Hematopoietic multipotent progenitor cell treated with erythropoietin and hydrocortisone succinate and interleukin-3 and kit ligand, for 4 days (in vitro differentiated cells): ENCODE data around the gene ADAMTS14.

Experiments
- DNase-seq: peaks from one replicate; pipeline ENCODE4 v3.0.0-alpha.2; 2015

ADAMTS14 gene

DNA sequence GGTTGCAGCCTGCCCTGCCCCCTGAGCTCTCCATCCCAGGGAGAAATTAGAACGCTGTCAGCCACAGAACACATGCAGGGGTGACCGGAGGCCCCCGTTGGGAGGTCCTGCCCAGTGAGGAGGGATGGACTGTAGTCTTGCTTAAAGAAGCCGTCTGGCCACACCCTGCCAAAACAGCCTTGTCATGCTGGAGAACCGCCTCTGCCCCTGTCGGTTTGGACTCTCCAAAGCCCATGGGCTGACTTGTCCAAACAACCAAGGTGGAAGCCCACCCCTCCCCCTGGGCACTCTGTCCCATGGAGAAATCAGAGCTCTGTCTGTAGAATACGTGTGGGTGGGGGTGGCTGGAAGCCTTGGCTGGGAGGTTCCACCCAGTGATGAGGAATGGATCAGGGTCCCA lies 125.5 kb downstream of the ADAMTS14 start:
- no peak for DNase-seq

DNA sequence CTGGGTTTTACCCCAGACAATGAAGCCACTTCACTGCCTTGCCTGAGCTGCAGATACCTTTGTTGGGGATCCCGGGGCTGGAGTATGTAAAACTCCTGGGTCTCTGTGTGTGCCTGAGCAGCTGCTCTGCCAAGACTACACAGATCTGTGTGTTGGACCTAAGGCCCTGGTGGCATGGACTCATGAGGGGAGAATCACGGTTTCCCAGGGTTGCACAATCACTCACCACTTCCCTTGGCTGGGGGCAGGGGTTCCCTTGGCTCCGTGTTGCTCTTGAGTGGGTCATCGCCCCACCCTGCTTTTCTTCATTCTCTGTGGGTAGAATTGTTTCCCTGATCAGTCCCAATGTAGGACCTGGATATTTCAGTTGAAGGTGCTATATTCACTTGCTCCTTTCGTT lies 126.8 kb downstream of the ADAMTS14 start:
- peak; percentile 33 for DNase-seq

DNA sequence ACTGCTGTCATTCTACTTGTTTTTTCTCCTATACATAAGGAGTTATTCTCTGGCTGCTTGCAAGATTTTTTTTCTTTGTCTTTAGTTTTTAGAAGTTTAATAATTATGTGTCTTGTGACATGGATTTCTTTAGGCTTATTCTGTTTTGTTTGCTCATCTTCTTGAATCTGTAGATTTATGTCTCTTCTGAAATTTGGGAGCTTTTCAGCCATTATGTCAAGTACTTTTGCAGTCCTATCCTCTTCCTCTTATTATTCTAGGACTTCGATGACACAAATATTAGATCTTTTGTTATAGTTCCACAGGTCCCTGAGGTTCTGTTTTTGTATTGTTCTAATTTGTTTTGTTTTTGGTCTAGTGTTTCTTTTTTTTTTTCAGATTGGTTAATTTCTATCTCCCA lies 129.5 kb downstream of the ADAMTS14 start:
- DNase-seq = no peak

- DNase-seq = no peak
Measured at GRCh38 chr10:70803775-70804420, 131.6 kb downstream of the ADAMTS14 start.

DNA sequence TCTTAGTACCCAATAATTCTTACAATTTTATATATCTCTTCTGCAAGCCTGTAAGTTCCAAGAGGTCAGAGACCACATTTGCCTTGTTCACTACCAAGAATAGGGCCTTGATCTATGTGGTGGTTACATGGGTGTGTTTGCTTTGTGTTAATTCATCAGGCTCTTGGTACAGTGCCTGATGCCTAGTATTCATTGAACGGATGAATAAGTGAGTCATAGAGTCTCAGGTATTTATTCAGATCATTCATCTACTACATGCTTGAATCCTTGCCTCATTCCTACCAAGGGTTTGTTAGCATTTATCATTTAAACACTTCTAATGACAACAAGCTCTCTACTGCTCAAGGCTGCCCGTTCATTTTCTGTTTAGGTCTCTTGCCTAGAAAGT lies 132.1 kb downstream of the ADAMTS14 start:
- DNase-seq = no peak

DNA sequence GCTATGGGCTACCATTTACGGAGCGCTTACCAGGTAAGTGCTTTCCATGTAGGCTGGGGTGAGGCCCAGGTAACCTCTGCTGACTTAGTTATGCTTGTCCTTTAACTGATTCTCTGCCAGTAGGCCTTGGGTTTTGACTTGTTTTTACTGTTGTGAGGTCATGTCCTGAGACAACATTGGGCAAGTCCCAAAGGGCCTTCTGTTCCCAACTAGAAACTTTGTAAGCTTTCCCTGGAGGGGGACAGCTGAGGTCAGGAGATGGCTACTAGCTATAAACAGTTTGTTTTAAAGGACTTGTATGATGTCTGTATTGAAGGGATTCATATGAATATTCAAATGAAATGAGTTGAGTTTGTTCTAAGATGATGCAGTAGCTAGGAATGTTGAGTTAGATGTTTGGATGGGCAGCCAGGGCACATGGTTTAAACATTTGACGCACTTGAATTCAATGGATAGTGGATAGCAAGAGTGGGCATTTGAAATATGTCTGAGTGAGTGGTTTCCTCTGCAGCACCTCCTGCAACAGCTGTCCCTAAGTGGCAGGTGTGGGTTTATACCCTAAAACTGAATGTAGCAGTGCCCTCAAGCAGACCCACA lies 133.4 kb downstream of the ADAMTS14 start:
- no peak for DNase-seq

- DNase-seq = no peak
Measured at GRCh38 chr10:70806841-70807240, 134.5 kb downstream of the ADAMTS14 start.

- peak; percentile 25 for DNase-seq
Measured at GRCh38 chr10:70807556-70807955, 135.2 kb downstream of the ADAMTS14 start.

- DNase-seq = no peak
Measured at GRCh38 chr10:70809011-70809611, 136.8 kb downstream of the ADAMTS14 start.

DNA sequence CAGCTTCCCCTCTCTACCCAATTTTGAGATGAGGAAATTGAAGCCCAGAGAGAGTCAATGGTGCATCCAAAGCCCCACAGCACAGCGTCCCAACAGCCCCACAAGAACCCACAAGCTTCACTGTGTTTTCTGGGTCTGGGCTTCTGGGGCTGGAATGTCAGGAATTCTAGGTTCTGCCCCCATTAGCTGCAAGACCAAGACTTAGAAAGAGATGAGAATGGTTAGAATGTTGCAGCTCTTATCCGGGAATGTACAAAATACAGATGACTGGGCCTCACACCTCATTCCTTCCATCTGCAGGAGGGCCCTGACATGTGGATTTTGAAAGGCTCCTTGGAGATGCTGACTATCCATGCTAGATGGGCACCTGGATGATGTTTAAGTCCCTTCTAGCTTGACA lies 137.4 kb downstream of the ADAMTS14 start:
- no peak for DNase-seq

DNA sequence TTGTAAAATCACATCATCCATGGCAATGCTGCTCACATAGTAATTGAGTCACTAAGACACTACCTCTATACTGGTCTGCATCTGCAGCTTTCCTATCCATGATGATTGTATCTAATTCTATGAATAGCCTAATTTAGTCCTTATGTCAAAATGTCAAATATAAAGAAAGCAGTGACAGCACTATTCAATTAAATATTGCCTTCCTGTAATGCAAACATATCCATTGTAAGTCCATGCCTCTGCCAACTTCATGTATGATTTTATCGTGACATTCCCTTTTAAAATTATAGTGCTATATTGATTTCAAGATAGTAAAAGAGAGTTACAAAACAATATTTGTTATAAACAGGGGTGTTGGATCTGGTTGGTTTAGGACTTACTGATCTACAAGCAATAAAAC lies 138.7 kb downstream of the ADAMTS14 start:
- DNase-seq = no peak

GRCh38 chr10:70811881-70812280 lies 139.6 kb downstream of the ADAMTS14 start:
- no peak for DNase-seq
